Vagina (tissue), 2 donors: ENCODE results near the gene CCNT2.

Experiments used
- POLR2A ChIP-seq, 2 donors: fragments of 450-650 bp; IDR thresholded peaks; one replicate each; pipeline ENCODE4 v1.6.1; 2017; ENCODE audit warnings: antibody characterized with exemption in 2 of 2, mild to moderate bottlenecking in 2 of 2, moderate library complexity in 2 of 2
- POLR2AphosphoS5 ChIP-seq, 2 donors: sonication (generic); formaldehyde crosslinking; IDR thresholded peaks; one replicate each; pipeline ENCODE4 v1.9.0; 2017; ENCODE audit warnings: antibody characterized with exemption in 2 of 2, mild to moderate bottlenecking in 2 of 2, low read depth in 1 of 2; ENCODE audit not compliant: insufficient read depth in 1 of 2
- TF ChIP-seq, protein P1 (sequence below), 3 experiments: fragments of 450-650 bp in 2 of 3; fragments of 200-600 bp in 1 of 3; sonication (generic) in 1 of 3; IDR thresholded peaks; one replicate each; pipeline ENCODE4 v1.5.1; 2017 to 2019; ENCODE audit warnings: antibody characterized with exemption in 3 of 3, mild to moderate bottlenecking in 2 of 3, moderate library complexity in 2 of 3

DNA sequence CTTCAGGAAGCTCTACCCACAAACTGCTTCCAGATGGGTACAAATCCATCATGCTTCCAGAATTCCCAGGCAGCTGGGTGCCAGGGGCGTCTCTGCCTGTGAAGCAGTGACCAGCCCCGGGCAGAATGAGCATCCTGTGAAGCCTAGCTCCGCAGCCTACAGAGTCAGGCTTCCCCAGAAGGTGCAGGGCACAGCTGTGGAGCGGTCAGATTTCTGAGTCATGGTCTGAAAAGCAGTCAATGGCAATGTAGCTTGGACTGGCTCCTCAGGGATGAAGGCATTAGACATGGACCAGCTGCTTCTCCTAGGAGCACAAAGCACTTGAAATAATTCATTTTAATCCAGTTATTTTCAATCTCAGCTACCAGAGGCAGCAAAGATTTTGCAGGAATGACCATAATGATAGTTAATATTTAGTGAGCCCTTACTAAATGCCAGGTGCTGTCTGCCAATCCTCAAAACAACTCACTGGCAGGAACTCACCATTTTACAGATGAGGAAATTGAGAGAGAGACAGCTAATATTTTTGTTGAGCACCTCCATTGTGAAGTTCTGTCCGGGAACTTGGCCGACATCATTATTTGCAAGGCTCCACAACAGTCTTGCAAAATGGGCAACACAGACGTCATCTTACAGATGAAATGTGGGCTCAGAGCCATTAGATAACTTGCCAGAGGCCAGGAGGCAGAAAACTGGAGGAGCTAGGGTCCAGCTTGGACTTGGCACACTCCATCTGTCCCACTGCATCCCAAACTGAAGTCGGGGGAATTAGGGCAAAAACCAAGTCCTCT lies 48.5 kb upstream of the CCNT2 start:
- TF ChIP-seq, protein P1, sequence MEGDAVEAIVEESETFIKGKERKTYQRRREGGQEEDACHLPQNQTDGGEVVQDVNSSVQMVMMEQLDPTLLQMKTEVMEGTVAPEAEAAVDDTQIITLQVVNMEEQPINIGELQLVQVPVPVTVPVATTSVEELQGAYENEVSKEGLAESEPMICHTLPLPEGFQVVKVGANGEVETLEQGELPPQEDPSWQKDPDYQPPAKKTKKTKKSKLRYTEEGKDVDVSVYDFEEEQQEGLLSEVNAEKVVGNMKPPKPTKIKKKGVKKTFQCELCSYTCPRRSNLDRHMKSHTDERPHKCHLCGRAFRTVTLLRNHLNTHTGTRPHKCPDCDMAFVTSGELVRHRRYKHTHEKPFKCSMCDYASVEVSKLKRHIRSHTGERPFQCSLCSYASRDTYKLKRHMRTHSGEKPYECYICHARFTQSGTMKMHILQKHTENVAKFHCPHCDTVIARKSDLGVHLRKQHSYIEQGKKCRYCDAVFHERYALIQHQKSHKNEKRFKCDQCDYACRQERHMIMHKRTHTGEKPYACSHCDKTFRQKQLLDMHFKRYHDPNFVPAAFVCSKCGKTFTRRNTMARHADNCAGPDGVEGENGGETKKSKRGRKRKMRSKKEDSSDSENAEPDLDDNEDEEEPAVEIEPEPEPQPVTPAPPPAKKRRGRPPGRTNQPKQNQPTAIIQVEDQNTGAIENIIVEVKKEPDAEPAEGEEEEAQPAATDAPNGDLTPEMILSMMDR (IDR thresholded peaks at IDR 0.05): no peak
- TF ChIP-seq POLR2A (IDR thresholded peaks at IDR 0.05): no peak
- no peak for TF ChIP-seq POLR2AphosphoS5 (IDR thresholded peaks at IDR 0.05; ENCODE audit: insufficient read depth in 1 of 2, low read depth in 1 of 2)
